H9 (cell line): Measurements from ENCODE around the gene ENDOU. TPM values are rescaled to one million over a fixed set of nuclear protein-coding genes. Genes with fewer than 3 reads are reported as not detected.

ENCODE experiments used
- DNase-seq: peaks from one replicate; pipeline ENCODE4 v3.0.0-alpha.2; 2017
- H2AFZ ChIP-seq: one replicate; pipeline ENCODE4 v1.6.1; 2013; ENCODE audit warnings: mild to moderate bottlenecking, low read length, control low read depth, moderate library complexity
- H2AK5ac ChIP-seq: 2 replicates; pipeline ENCODE4 v1.6.1; 2013; ENCODE audit warnings: low read length, control low read depth, mixed read lengths; ENCODE audit not compliant: insufficient read length
- H2BK120ac ChIP-seq: one replicate; pipeline ENCODE4 v1.6.1; 2013; ENCODE audit warnings: low read depth, mild to moderate bottlenecking, low read length, control low read depth, inconsistent platforms; ENCODE audit not compliant: poor library complexity, severe bottlenecking
- H2BK12ac ChIP-seq: 2 replicates; pipeline ENCODE4 v1.6.1; 2013; ENCODE audit warnings: low read length, control low read depth, mixed read lengths, low read depth; ENCODE audit not compliant: insufficient read length
- H2BK15ac ChIP-seq: 2 replicates; pipeline ENCODE4 v1.6.1; 2013; ENCODE audit warnings: low read depth, low read length, control low read depth
- H2BK20ac ChIP-seq: one replicate; pipeline ENCODE4 v1.6.1; 2013; ENCODE audit warnings: low read depth, mild to moderate bottlenecking, low read length, control low read depth, inconsistent platforms; ENCODE audit not compliant: poor library complexity, severe bottlenecking
- H2BK5ac ChIP-seq: 2 replicates; pipeline ENCODE4 v1.6.1; 2013; ENCODE audit warnings: low read length, control low read depth, mixed read lengths; ENCODE audit not compliant: insufficient read length
- H3K14ac ChIP-seq: 2 replicates; pipeline ENCODE4 v1.6.1; 2013; ENCODE audit warnings: low read length, control low read depth; ENCODE audit not compliant: insufficient read depth
- H3K18ac ChIP-seq: 2 replicates; pipeline ENCODE4 v1.6.1; 2013; ENCODE audit warnings: low read depth, mild to moderate bottlenecking, mixed read lengths, low read length, control low read depth; ENCODE audit not compliant: insufficient read length
- H3K23ac ChIP-seq: 2 replicates; pipeline ENCODE4 v1.6.1; 2013; ENCODE audit warnings: low read length, control low read depth, mixed read lengths, low read depth; ENCODE audit not compliant: insufficient read length
- H3K23me2 ChIP-seq: 2 replicates; pipeline ENCODE4 v1.6.1; 2013; ENCODE audit warnings: low read depth, mild to moderate bottlenecking, mixed read lengths, low read length, control low read depth; ENCODE audit not compliant: insufficient read length, poor library complexity, severe bottlenecking
- H3K27ac ChIP-seq: 2 replicates; pipeline ENCODE4 v1.5.1; 2013; ENCODE audit warnings: low read length, control low read depth, mixed read lengths, low read depth; ENCODE audit not compliant: insufficient read length
- H3K27me3 ChIP-seq: 2 replicates; pipeline ENCODE4 v1.6.1; 2013; ENCODE audit warnings: low read length, control low read depth, inconsistent platforms; ENCODE audit not compliant: insufficient read depth
- H3K4ac ChIP-seq: 2 replicates; pipeline ENCODE4 v1.6.1; 2013; ENCODE audit warnings: low read depth, mild to moderate bottlenecking, control low read depth, inconsistent platforms, low read length, moderate library complexity
- H3K4me1 ChIP-seq: 2 replicates; pipeline ENCODE4 v1.6.1; 2013; ENCODE audit warnings: low read length, control low read depth, inconsistent platforms; ENCODE audit not compliant: insufficient read depth
- H3K4me2 ChIP-seq: 2 replicates; pipeline ENCODE4 v1.6.1; 2013; ENCODE audit warnings: low read length, control low read depth, mixed read lengths; ENCODE audit not compliant: insufficient read length, insufficient read depth
- H3K56ac ChIP-seq: 2 replicates; pipeline ENCODE4 v1.6.1; 2013; ENCODE audit warnings: low read depth, mild to moderate bottlenecking, mixed read lengths, low read length, control low read depth; ENCODE audit not compliant: insufficient read length
- H3K79me1 ChIP-seq: 2 replicates; pipeline ENCODE4 v1.6.1; 2013; ENCODE audit warnings: low read depth, mild to moderate bottlenecking, moderate library complexity, low read length, control low read depth, inconsistent platforms; ENCODE audit not compliant: insufficient read depth, poor library complexity, severe bottlenecking
- H3K79me2 ChIP-seq: 2 replicates; pipeline ENCODE4 v1.6.1; 2013; ENCODE audit warnings: low read length, control low read depth, inconsistent platforms; ENCODE audit not compliant: insufficient read depth
- H3K9ac ChIP-seq: 2 replicates; pipeline ENCODE4 v1.6.1; 2013; ENCODE audit warnings: low read length, control low read depth, mixed read lengths; ENCODE audit not compliant: insufficient read length; ENCODE audit errors: extremely low read depth
- H3K9me3 ChIP-seq: one replicate; pipeline ENCODE4 v1.6.1; 2013; ENCODE audit warnings: low read depth, low read length, inconsistent platforms; ENCODE audit not compliant: control insufficient read depth
- H3T11ph ChIP-seq: one replicate; pipeline ENCODE4 v1.6.1; 2013; ENCODE audit warnings: mild to moderate bottlenecking, low read length, control low read depth, inconsistent platforms
- H4K20me1 ChIP-seq: one replicate; pipeline ENCODE4 v1.6.1; 2013; ENCODE audit not compliant: control insufficient read depth, insufficient read length, insufficient read depth
- H4K5ac ChIP-seq: 2 replicates; pipeline ENCODE4 v1.6.1; 2013; ENCODE audit warnings: low read depth, mild to moderate bottlenecking, mixed read lengths, low read length, control low read depth; ENCODE audit not compliant: insufficient read length
- H4K8ac ChIP-seq: replicated peaks from 2 replicates; pipeline ENCODE4 v1.6.1; 2013; ENCODE audit warnings: low read length, control low read depth, mixed read lengths, low read depth; ENCODE audit not compliant: insufficient read length
- H4K91ac ChIP-seq: 2 replicates; pipeline ENCODE4 v1.6.1; 2013; ENCODE audit warnings: low read depth, mild to moderate bottlenecking, moderate library complexity, mixed read lengths, low read length, control low read depth; ENCODE audit not compliant: insufficient read length
- H3K27ac Mint-ChIP-seq, 3 experiments: 2 replicates in 2 of 3; 3 replicates in 1 of 3; pipeline ENCODE4 v1.8.0; 2020 to 2021; ENCODE audit warnings: mixed read lengths in 3 of 3, mild to moderate bottlenecking in 1 of 3, moderate library complexity in 1 of 3
- H3K27me3 Mint-ChIP-seq: 2 replicates; pipeline ENCODE4 v1.8.0; 2021; ENCODE audit warnings: low read depth, mild to moderate bottlenecking, moderate library complexity, mixed read lengths
- H3K36me3 Mint-ChIP-seq, 3 experiments: 2 replicates in 2 of 3; 3 replicates in 1 of 3; pipeline ENCODE4 v1.8.0; 2020 to 2021; ENCODE audit warnings: low read depth in 3 of 3, mixed read lengths in 3 of 3; ENCODE audit not compliant: insufficient read depth in 1 of 3
- H3K4me1 Mint-ChIP-seq, 2 experiments: 2 replicates each; pipeline ENCODE4 v1.8.0; 2020; ENCODE audit warnings: mixed read lengths in 2 of 2
- H3K4me3 Mint-ChIP-seq, 2 experiments: 2 replicates in 1 of 2; 3 replicates in 1 of 2; pipeline ENCODE4 v1.8.0; 2020 to 2021; ENCODE audit warnings: mild to moderate bottlenecking in 2 of 2, mixed read lengths in 2 of 2, moderate library complexity in 1 of 2
- H3K9me3 Mint-ChIP-seq, 2 experiments: 2 replicates in 1 of 2; 3 replicates in 1 of 2; pipeline ENCODE4 v1.8.0; 2020; ENCODE audit warnings: mild to moderate bottlenecking in 2 of 2, mixed read lengths in 2 of 2, moderate library complexity in 1 of 2
- WGBS: extraction: QIAGEN DNeasy Blood & Tissue Kit; methylation state at CpG from one replicate; pipeline ENCODE4 v1.1.7; 2013; ENCODE audit warnings: missing lambda C conversion rate, low lambda C conversion rate, mixed read lengths; ENCODE audit not compliant: insufficient read length; ENCODE audit errors: extremely low coverage; 5-methylcytosine and 5-hydroxymethylcytosine counted together
- total RNA-seq: library from RNA; stranded (reverse); gene quantifications from 2 replicates; pipeline ENCODE4 v1.2.1, GENCODE V29; 2021
- TF ChIP-seq, protein P1 (sequence below): fragments of 200-600 bp; sonication (generic); conservative IDR thresholded peaks from 3 replicates; pipeline ENCODE4 v1.8.0; 2021; ENCODE audit warnings: antibody characterized with exemption, mild to moderate bottlenecking

ENDOU gene
- total RNA-seq, 1 experiment from 2014 or later: not detected

DNA sequence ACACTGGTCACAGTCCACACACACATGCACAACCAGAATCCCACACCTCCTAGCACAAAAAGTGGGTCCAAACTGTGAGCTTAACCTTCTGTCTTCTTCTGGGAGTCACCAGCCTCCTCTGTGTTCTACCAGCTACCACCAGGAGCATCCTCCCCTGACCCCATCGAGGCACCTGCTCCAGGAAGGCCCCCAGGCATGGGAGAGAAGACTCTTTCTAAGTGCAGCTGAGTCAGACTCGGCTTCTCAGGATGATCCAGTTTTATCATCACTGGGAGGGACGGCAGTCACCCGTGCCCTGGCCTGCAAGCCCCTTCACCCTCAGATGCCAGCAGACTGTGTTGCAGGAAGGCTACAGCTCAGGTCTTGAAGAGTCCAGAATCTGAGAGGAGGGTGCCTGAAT lies 7.9 kb upstream of the ENDOU start:
- H2BK5ac ChIP-seq: no peak overlapping the region
- H3K4me3 Mint-ChIP-seq: no peak overlapping the region
- no peak overlapping the region for H3K18ac ChIP-seq
- peaks cover 3% of the 10 kb centered on the region; the same call in 1 of the 2 replicates for H3K4me1 ChIP-seq
- no peaks in the 10 kb centered on the region for H3K9me3 Mint-ChIP-seq
- no peak overlapping the region for H3K4me2 ChIP-seq
- no peak overlapping the region for H3K4ac ChIP-seq
- H3K56ac ChIP-seq: no peak overlapping the region
- no peak overlapping the region for H4K5ac ChIP-seq
- peaks cover 6% of the 10 kb centered on the region for H3K27me3 Mint-ChIP-seq
- WGBS: no CpG with 5 or more reads among the region's 4 CpGs
- H3K4me1 Mint-ChIP-seq: peaks cover 22 to 31% of the 10 kb centered on the region in 2 experiments
- H3K14ac ChIP-seq: no peak overlapping the region
- H4K20me1 ChIP-seq: no peaks in the 10 kb centered on the region
- H4K91ac ChIP-seq: no peak overlapping the region
- no peak overlapping the region for H2BK12ac ChIP-seq
- no peaks in the 10 kb centered on the region for H3K27me3 ChIP-seq
- no peak overlapping the region for H3T11ph ChIP-seq
- no peak overlapping the region for H3K27ac ChIP-seq
- no peaks in the 10 kb centered on the region for H3K79me2 ChIP-seq
- no peak overlapping the region for H2BK20ac ChIP-seq
- H2BK120ac ChIP-seq: no peak overlapping the region
- no peak overlapping the region for H3K9ac ChIP-seq
- H2AFZ ChIP-seq: no peak overlapping the region
- H3K36me3 Mint-ChIP-seq: no peaks in the 10 kb centered on the region
- no peak overlapping the region for H2BK15ac ChIP-seq
- TF ChIP-seq, protein P1, sequence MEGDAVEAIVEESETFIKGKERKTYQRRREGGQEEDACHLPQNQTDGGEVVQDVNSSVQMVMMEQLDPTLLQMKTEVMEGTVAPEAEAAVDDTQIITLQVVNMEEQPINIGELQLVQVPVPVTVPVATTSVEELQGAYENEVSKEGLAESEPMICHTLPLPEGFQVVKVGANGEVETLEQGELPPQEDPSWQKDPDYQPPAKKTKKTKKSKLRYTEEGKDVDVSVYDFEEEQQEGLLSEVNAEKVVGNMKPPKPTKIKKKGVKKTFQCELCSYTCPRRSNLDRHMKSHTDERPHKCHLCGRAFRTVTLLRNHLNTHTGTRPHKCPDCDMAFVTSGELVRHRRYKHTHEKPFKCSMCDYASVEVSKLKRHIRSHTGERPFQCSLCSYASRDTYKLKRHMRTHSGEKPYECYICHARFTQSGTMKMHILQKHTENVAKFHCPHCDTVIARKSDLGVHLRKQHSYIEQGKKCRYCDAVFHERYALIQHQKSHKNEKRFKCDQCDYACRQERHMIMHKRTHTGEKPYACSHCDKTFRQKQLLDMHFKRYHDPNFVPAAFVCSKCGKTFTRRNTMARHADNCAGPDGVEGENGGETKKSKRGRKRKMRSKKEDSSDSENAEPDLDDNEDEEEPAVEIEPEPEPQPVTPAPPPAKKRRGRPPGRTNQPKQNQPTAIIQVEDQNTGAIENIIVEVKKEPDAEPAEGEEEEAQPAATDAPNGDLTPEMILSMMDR: no peak
- peak overlapping the region in 1 of 3 experiments; percentile 3; a peak in 2 of 7 replicates for H3K27ac Mint-ChIP-seq
- H3K23ac ChIP-seq: no peak overlapping the region
- DNase-seq: no peak
- H3K23me2 ChIP-seq: no peaks in the 10 kb centered on the region
- no peak overlapping the region for H2AK5ac ChIP-seq
- H3K79me1 ChIP-seq: no peaks in the 10 kb centered on the region
- no peaks in the 10 kb centered on the region for H3K9me3 ChIP-seq
- no peak overlapping the region for H4K8ac ChIP-seq
